ENCODE results near the gene DENND10. TPM values are rescaled to one million over a fixed set of nuclear protein-coding genes. Genes with fewer than 3 reads are reported as not detected.
A peak's percentile ranks its signal among the peaks of the same experiment; 100 is the strongest.

The DENND10 gene, protein sequence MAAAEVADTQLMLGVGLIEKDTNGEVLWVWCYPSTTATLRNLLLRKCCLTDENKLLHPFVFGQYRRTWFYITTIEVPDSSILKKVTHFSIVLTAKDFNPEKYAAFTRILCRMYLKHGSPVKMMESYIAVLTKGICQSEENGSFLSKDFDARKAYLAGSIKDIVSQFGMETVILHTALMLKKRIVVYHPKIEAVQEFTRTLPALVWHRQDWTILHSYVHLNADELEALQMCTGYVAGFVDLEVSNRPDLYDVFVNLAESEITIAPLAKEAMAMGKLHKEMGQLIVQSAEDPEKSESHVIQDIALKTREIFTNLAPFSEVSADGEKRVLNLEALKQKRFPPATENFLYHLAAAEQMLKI
- 90.4 and 91.3 TPM in 2 replicates for total RNA-seq (ENCODE audit: low replicate concordance)

GRCh38 chr10:119103903-119104653, at the start of gene DENND10:
TSS of gene DENND10 (plus strand) at chr10:119104113. CDS start at chr10:119104143, 30 bp downstream.
- peak; percentile 76 for DNase-seq (ENCODE audit: low read depth)
- TF ChIP-seq, protein P1, sequence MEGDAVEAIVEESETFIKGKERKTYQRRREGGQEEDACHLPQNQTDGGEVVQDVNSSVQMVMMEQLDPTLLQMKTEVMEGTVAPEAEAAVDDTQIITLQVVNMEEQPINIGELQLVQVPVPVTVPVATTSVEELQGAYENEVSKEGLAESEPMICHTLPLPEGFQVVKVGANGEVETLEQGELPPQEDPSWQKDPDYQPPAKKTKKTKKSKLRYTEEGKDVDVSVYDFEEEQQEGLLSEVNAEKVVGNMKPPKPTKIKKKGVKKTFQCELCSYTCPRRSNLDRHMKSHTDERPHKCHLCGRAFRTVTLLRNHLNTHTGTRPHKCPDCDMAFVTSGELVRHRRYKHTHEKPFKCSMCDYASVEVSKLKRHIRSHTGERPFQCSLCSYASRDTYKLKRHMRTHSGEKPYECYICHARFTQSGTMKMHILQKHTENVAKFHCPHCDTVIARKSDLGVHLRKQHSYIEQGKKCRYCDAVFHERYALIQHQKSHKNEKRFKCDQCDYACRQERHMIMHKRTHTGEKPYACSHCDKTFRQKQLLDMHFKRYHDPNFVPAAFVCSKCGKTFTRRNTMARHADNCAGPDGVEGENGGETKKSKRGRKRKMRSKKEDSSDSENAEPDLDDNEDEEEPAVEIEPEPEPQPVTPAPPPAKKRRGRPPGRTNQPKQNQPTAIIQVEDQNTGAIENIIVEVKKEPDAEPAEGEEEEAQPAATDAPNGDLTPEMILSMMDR (IDR thresholded peaks at IDR 0.05; ENCODE audit: insufficient read depth, low read length), result no peak
- peak within 1 kb of the TSS; percentile 89 for H3K4me3 ChIP-seq (ENCODE audit: low read depth, low read length)

GRCh38 chr10:119055472-119055871, 48.4 kb upstream of the DENND10 start:
- TF ChIP-seq, protein P1 (IDR thresholded peaks at IDR 0.05; ENCODE audit: insufficient read depth, low read length), result no peak
- no peak overlapping the region for H3K4me3 ChIP-seq (ENCODE audit: low read depth, low read length)
- DNase-seq (ENCODE audit: low read depth), result no peak

DNA sequence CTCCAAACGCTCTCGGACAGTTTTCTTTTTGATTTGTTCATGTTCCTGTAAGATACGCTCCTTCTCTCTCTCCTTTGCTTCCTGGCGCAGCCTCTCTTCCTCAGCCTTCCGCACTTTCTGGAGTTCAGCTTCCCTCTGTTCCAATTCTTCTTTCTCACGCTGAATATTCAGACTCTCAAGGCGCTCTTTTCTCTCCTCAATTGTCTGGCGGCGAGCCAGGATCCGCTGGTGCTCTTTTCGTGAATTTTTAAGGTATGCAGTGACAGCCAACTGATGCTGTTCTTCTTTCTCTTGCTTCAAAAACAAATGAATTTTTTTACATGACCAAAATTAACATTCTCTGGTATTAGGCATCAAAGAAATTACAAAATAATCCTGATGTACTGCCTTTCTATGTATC, 45.9 kb upstream of the DENND10 start:
- H3K4me3 ChIP-seq (ENCODE audit: low read depth, low read length), result no peak overlapping the region
- TF ChIP-seq, protein P1 (IDR thresholded peaks at IDR 0.05; ENCODE audit: insufficient read depth, low read length), result no peak
- no peak for DNase-seq (ENCODE audit: low read depth)

DNA sequence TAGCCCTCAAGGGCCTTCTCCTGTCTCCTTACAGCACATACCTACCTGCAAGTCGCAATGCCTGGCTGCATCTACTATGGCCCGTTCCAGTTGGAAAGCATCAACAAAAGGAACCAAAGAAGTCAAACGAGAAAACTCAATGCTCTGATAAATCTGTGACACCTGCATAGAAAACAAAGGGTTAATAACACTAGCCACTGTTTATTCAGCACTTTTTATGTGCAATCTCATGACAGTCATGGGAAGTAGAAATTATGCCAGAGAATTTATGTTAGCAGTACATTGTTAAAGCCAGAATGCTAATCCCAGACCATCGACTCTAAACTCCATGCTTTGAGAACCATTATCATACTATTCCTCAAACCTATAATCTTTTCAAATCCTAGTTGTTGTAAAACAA, 44.4 kb upstream of the DENND10 start:
- no peak for DNase-seq (ENCODE audit: low read depth)
- TF ChIP-seq, protein P1 (IDR thresholded peaks at IDR 0.05; ENCODE audit: insufficient read depth, low read length), result no peak
- H3K4me3 ChIP-seq (ENCODE audit: low read depth, low read length), result no peak overlapping the region

DNA sequence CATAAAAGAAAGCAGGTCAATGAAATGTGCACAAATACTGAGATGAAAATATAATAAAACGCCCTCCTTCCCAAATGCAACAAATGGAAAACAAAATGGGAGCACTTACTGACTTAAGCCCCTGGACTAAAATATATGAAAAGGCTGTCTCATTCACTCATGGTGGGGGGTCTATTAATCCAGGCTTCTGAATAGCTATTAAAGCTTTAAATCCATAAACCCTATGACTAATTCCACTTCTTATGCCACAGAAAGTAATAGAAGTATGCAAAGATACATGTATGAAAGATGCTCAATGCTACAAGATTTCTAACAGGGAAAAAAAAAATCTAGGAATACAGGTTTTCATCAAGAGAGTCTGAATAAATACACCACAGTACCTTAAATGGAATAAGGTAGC, 43.8 kb upstream of the DENND10 start:
- TF ChIP-seq, protein P1 (IDR thresholded peaks at IDR 0.05; ENCODE audit: insufficient read depth, low read length), result no peak
- no peak overlapping the region for H3K4me3 ChIP-seq (ENCODE audit: low read depth, low read length)
- DNase-seq (ENCODE audit: low read depth), result no peak

DNA sequence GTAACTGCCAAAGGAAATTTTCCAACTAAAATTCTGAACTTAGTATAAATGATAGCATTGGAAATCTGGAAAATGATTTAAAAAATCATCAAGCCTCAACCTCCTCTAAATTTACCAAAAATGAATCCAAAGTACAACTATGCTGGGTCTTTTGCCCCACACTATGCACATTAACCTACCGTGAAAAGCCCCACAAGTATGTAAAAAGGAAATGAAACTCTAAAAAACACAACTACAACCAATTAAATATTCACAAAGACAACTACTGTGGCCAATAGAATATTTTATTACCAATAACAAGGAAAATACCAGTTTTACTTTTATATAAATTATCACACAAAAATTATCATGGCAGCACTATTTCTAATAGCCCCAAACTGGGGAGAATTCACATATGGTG, 42.6 kb upstream of the DENND10 start:
- TF ChIP-seq, protein P1 (IDR thresholded peaks at IDR 0.05; ENCODE audit: insufficient read depth, low read length), result no peak
- no peak for DNase-seq (ENCODE audit: low read depth)
- no peak overlapping the region for H3K4me3 ChIP-seq (ENCODE audit: low read depth, low read length)
